GM19468 (cell line): ENCODE results near the gene CNTNAP1.

ENCODE experiments used
- ATAC-seq: cut with Tn5 transposase; IDR thresholded peaks from one replicate; pipeline ENCODE4 v1.9.1; 2021; ENCODE audit warnings: mild to moderate bottlenecking, moderate library complexity, moderate number of reproducible peaks; ENCODE audit not compliant: unreplicated experiment; ENCODE audit errors: extremely low read depth

Gene CNTNAP1

DNA sequence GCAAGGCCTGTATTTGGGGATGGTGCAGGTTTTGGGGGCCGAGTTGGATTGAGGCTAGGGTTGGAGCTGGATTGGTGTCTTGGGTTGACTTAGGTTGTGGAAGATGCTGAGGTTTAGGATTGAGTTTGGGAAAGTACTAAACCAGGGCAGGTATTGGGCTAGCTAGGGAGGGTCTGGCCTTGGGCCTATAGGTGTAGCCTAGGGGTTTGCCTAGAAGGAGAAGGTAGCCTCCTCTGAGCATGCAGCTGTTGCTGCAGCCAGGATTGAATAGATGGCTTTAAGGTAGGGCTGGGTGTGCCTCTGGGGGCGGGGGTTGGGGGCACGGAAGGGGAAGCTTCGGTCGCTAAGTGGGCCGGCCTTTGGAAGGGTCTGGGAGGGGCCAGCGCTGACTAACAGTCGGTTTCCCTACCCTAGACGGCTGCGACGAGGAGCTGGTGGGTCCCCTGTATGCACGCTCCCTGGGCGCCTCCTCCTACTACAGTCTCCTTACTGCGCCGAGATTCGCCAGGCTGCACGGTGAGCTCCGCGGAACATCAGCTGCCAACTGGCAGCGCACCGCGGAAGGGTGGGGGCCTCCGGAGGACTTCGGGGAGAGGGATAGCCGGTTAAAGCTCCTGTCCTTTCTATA lies 1.2 kb downstream of the CNTNAP1 start:
- ATAC-seq = no peak

DNA sequence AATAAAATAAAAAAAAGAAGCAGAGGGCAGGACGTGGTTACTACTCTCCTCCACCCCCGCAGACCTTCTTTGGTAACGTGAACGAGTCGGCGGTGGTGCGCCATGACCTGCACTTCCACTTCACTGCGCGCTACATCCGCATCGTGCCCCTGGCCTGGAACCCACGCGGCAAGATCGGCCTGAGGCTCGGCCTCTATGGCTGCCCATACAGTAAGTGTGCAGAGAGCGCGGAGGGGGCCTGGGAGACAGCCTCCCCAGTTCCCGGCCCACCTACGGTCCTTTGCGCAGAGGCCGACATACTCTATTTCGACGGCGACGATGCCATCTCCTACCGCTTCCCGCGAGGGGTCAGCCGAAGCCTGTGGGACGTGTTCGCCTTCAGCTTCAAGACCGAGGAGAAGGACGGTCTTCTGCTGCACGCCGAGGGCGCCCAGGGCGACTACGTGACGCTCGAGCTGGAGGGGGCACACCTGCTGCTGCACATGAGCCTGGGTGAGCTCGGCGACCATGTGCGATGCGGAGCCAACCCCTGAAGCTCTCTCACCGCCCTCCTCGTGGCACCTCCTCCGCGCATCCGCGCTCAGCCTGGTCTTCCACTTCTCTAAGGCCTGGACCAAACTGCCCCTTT lies 2.7 kb downstream of the CNTNAP1 start:
- no peak for ATAC-seq

DNA sequence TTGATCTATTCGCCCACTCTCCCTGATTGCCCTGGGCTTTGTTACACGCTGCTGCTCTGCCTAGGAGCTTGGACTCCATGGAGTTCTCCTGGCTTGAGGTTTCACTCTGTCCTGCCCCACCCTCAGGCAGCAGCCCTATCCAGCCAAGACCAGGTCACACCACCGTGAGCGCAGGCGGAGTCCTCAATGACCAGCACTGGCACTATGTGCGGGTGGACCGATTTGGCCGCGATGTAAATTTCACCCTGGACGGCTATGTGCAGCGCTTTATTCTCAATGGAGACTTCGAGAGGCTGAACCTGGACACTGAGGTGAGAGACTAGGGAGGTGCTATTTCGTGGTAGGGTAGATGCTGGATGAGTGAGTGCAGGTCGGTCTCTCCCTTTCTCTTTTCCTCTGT lies 3.5 kb downstream of the CNTNAP1 start:
- no peak for ATAC-seq

DNA sequence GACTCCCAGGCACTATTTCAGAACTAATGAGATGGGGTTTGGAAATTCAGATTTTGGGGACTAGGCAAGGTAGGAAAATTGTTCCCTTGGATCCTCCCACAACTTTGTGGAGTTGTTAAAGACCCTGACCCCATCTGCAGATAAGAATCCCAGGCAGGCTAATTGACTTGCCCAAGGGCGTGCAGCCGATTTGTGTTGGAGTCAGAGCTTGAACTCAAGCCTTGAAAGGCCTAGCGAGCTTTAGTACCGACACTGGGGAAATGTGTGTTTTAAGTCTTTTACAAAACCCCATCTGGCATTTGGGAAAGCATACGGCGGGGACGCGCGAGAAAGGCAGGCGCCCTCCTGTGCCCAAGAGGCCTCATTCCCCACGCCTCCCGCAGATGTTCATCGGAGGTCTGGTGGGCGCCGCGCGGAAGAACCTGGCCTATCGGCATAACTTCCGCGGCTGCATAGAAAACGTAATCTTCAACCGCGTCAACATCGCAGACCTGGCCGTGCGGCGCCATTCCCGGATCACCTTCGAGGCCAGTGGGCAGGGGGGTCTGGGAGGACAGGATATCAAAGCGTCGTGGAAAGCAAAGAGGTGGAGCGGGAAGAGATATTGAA lies 4.3 kb downstream of the CNTNAP1 start:
- ATAC-seq = no peak

DNA sequence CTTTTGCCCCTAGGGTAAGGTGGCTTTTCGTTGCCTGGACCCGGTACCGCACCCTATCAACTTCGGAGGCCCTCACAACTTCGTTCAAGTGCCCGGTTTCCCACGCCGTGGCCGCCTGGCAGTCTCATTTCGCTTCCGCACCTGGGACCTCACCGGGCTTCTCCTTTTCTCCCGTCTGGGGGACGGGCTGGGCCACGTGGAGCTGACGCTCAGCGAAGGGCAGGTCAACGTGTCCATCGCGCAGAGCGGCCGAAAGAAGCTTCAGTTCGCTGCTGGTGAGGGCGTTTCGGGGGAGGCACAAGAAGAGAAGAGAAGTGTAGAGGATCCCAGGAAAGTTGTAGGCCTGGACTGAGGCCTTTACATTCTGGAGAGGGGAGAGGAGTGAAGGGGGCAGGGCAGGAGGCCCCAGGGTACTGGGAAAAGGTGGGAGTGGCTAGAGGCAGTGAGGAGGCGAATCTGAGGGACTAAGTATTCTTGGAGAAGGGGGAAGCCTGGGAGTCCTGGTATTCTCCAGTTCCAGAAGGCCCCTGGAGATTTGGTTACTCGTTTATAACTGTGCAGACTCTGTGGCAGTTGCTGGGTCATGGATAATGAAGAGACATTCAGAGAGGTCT lies 5.5 kb downstream of the CNTNAP1 start:
- ATAC-seq = no peak

DNA sequence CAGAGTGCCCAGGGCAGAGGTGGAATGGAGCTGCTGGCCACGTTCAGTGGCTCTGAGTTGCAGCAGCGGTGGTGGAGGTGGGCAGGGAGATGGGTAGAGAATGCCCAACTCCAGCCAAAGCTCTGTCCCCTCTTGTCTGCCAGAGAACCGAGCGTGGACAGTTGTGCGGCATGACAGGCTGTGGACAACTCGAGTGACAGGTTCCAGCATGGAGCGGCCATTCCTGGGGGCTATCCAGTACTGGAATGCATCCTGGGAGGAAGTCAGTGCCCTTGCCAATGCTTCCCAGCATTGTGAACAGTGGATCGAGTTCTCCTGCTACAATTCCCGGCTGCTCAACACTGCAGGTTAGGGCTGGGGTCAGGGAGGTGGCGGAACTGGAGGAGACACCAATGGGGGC lies 8.3 kb downstream of the CNTNAP1 start:
- no peak for ATAC-seq

DNA sequence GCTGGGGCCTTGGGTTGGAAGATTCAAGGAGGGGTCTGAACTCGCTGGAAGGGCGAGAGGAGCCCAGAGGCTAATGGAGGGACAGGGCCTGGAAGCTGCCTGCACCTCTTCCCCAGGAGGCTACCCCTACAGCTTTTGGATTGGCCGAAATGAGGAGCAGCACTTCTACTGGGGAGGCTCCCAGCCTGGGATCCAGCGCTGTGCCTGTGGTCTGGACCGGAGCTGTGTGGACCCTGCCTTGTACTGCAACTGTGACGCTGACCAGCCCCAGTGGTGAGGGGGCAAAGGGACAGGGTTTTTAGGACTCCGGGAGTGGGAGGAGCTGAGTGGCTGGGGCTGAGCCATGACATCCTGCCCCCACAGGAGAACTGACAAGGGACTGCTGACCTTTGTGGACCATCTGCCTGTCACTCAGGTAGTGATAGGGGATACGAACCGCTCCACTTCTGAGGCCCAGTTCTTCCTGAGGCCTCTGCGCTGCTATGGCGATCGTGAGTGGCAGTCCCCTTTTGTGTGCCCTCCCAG lies 8.8 kb downstream of the CNTNAP1 start:
- no peak for ATAC-seq

DNA sequence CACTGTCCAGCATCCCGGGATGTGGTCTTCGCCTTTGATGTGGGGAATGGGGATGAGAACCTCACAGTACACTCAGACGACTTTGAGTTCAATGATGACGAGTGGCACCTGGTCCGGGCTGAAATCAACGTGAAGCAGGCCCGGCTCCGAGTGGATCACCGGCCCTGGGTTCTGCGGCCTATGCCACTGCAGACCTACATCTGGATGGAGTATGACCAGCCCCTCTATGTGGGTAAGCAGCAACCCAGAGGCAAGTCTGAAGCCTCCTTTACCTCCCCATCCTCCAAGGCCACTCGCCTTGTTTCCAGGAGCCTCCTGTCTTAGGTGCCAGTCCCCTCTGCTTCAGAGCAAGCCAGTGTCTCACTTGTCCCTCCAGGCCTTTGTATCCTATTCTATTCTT lies 10.2 kb downstream of the CNTNAP1 start:
- no peak for ATAC-seq

DNA sequence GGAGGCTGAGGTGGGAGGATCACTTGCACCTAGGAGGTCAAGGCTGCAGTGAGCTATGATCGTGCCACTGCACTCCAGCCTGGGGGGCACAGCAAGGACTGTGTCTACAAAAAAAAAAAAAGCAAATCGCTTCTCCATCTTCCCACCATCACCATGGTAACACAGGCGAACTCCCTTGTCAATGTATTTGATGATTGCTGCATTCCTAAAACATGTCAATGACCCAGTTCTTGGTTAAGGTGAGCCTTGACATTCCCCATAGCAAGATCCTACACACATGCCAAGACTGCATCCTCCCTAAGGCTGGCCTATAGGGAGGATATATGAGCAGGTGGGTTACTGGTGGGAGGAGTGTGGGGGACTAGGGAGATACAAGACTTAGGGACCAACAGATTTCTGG lies 12.2 kb downstream of the CNTNAP1 start:
- ATAC-seq = no peak

DNA sequence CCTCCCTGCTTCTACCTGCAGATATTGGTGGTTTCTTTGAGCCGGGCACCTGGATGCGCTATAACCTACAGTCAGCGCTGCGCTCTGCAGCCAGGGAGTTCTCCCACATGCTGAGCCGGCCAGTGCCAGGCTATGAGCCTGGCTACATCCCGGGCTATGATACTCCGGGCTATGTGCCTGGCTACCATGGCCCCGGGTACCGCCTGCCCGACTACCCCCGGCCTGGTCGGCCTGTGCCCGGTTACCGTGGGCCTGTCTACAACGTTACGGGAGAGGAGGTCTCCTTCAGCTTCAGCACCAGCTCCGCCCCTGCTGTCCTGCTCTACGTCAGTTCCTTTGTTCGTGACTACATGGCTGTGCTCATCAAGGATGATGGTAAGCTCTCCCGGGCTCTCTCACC lies 13.2 kb downstream of the CNTNAP1 start:
- no peak for ATAC-seq

DNA sequence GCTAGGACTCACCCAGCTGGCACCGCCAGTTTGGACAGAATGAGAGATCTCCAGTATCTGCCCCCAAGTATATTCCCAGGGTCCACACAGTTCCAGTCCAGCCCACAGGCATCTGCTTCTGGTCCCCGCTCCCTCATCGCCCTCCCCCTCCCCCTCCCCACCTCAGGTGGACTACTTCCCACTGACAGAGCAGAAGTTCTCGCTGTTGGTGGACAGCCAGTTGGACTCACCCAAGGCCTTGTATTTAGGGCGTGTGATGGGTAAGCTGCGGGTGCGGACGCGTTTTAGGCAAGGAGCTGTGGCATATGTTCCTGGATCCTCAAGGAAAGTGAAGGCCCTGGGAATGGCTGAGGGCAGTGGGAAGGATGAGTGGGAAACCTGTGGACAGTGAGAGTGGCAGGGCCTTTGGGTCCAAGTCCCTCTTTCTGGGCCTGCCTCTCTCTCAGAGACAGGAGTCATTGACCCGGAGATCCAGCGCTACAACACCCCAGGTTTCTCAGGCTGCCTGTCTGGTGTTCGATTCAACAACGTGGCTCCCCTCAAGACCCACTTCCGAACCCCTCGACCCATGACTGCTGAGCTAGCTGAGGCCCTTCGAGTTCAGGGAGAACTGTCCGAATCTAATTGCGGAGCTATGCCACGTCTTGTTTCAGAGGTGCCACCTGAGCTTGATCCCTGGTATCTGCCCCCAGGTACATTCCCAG lies 14.9 kb downstream of the CNTNAP1 start:
- ATAC-seq = no peak

DNA sequence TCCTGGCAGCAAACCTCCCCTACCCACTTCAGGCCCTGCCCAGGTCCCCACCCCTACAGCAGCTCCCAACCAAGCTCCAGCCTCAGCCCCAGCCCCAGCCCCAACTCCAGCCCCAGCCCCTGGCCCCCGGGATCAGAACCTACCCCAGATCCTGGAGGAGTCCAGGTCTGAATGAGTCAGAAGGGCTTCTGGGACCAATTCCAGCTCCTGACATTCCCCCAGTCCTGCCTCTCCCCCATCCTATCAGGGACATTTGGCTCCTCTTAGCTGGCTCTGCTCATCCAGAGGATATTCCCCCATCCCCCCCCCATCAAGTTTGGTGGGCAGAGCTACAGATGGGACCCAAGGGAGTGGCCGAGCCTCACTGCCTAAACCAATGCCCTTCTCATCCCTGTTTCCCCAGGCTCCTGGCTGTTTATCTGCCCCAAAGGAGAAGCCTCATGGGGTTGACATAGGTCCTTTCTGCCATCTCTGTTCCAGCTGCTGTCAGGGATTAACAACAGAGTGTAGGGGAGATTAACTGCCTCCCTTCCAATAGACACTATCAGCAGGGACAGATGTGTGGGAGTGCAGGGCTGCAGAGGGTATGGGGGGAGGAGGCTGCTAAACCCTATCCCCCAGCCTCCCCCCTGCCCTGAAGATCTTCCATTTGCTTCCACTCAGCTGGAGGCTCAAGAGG lies 16.5 kb downstream of the CNTNAP1 start:
- no peak for ATAC-seq

DNA sequence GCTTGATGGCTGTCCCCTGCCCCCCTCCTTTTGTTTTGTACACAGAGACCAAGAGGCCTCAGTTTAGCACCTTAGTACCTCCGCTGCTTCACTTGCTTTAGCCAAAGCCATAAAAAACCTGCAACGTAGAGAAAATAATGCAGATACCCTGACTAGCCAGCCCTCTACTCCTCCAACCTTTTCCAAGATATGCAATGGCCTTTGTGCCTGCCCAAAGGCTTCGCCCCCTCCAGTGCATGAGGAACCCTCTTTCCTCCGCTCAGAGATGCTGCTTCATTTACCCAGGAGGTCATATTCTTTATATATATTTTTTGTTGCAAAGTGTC lies 17.0 kb downstream of the CNTNAP1 start:
- ATAC-seq = no peak

DNA sequence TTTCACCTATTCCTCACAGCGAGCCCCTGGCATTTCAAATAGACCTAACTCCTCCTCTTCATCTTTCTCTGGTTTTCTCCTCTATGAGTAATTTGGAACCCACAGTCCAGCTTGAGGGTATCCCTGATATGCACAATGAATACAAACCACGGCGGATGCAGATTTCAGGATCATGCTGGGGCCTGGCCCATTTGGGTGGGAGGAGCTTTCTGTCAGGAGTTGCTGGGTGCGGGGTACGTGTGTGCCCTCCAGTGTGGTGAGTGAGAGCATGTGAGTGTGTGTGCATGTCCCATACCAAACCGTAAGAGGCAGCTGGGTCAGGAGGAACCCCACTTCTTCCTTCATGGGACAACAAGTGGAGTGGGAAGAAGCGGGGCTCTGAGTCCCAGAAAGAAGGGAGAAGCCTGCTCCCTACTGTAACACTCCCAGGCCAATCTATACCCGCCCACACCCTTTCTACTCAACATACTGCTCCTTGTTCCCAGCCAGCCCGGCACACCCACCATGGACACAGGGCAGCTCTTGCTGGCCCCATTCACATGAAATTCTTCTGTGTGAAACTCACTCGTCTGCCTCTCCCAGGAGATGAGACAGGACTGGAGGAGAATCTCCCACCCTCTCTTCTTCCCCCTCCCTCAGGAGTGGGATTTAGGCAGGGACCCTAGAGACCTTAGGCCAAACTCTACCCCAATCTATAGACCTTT lies 18.4 kb downstream of the CNTNAP1 start:
- no peak for ATAC-seq

DNA sequence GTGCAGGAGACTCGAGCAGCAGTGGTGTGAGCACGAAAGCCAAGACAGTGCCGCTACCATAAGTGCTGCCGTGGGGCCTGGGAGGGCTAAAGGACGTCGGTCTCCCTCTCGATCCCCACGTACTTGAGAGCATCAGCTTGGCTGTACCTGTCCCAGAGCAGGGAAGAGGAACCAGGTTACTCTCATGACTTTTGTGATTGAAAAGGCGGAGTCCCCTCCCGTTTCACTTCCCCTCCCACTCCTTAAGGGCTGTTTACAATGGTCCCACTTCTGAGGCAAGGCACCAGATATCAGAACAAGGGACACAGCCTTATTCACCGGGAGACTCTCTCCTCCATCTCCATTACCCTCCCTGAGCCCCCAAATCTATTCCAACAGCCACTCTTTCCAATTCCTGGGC lies 20.1 kb downstream of the CNTNAP1 start:
- no peak for ATAC-seq

DNA sequence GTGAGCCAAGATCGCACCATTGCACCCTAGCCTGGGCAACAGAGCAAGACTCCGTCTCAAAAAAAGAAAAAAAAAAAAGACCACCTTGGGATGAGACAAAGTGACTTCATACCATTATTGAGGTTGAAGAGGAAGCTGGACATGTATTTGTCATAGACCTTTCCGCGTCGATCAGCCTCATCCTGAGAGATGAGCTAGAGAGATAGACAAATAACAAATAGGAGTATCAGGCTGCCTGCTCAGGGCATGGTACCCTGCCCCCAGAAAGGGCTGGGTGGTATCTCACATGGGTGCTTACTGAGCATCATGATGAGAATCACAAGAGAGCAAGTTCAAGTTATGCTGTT lies 22.1 kb downstream of the CNTNAP1 start:
- ATAC-seq = no peak

DNA sequence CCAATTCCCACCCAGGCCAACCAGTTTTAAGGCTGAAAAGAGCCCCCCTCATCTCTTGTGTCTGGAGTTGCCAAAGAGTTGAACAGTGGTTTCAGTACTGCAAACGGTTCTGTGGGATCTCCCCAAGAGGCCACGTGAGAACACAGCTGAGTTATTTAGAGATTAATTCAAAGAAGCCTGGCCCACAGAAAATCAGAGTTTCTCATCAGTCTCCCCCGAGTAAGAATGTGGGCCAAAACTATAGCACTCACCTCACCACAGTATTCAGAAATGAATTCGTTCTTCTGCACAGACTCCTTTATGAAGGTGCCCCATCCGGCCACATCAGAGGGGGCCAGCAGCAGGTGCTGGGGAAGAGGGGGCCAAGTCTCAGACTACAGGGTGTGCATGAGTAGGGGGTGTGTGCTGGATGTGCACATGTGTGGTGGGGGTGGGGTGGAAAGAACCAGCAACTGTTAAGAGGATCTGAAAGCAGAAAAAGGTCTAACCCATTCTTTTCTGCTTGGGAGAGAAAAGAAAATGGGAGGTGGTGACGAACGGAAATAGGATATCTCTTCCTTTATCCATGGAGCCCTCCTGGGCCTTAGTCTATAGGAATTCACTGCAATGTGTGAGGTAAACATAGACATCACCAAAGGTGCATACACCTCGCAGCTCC lies 22.6 kb downstream of the CNTNAP1 start:
- no peak for ATAC-seq

DNA sequence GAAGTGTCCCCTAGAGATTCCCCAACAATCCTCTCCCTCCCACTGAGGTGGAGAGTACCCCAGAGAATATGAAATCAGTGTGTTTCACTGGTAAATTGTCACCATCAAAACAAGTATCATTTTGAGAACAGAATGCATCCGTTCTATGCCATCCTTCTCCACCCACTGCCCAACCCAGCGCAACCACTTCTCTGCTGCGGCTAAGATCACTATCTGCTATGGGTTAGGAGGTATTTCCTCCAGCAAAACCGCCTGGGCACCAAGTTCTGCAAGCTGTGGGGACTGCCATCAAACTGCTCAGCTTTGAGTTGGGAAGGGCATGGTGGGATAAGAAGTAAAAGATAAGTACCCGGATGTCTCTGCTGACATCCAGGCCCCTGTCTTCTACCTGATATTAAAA lies 24.4 kb downstream of the CNTNAP1 start:
- ATAC-seq = no peak

DNA sequence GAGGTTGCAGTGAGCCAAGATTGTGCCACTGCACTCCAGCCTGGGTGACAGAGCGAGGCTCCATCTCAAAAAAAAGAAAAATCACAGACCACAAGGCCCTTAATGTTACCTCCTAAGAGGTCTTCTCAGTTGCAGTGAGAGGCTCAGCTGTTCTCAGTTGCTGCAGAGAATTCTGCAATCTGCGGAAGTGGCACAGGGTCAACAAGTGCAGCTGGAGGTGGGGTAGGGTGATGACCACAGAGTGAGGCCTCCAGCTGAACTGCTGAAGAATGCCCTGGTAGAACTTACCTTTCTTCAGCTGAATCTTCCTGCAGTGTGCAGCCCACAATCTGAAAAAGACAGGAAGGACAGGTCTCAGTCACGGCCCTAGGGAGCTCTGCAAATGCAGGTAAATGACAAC lies 26.3 kb downstream of the CNTNAP1 start:
- no peak for ATAC-seq
